Measurements from ENCODE around the gene EFHC1. TPM values are rescaled to one million over a fixed set of nuclear protein-coding genes. Genes with fewer than 3 reads are reported as not detected.
A peak's percentile ranks its signal among the peaks of the same experiment; 100 is the strongest.

Gene EFHC1
- total RNA-seq, 1 experiment from 2014 or later = 13.2 TPM

GRCh38 chr6:52566201-52566600, 146.1 kb downstream of the EFHC1 start:
- Histone ChIP-seq H3K56ac (ENCODE audit: insufficient read length, low read depth, low read length) (no peak overlapping the region), H3K79me2 (ENCODE audit: insufficient read depth, low read length) (peaks cover 6% of the 10 kb centered on the region; the same call in 1 of the 2 replicates), H4K20me1 (ENCODE audit: control insufficient read depth, insufficient read depth, insufficient read length) (peaks cover 2% of the 10 kb centered on the region), H3K4me2 (ENCODE audit: insufficient read depth, insufficient read length, low read length) (no peak overlapping the region), H3K79me1 (ENCODE audit: insufficient read depth, low read depth, low read length, poor library complexity, severe bottlenecking) (peaks cover 2% of the 10 kb centered on the region), H3K4ac (ENCODE audit: low read depth, low read length) (no peak overlapping the region), H3K4me1 (ENCODE audit: insufficient read depth, low read length) (peaks cover 3% of the 10 kb centered on the region; the same call in 1 of the 2 replicates), H2BK20ac (ENCODE audit: low read depth, low read length, poor library complexity, severe bottlenecking) (no peak overlapping the region), H3K9me3 (ENCODE audit: control insufficient read depth, low read depth, low read length) (no peaks in the 10 kb centered on the region), H3T11ph (ENCODE audit: low read length) (no peak overlapping the region), H3K23ac (ENCODE audit: insufficient read length, low read depth, low read length) (no peak overlapping the region), H3K27ac (ENCODE audit: insufficient read length, low read depth, low read length) (no peak overlapping the region), H4K8ac (replicated peaks; ENCODE audit: insufficient read length, low read depth, low read length) (no peak overlapping the region), H2BK12ac (ENCODE audit: insufficient read length, low read depth, low read length) (no peak overlapping the region), H2BK15ac (ENCODE audit: low read depth, low read length) (no peak overlapping the region), H2BK5ac (ENCODE audit: insufficient read length, low read length) (no peak overlapping the region), H2BK120ac (ENCODE audit: low read depth, low read length, poor library complexity, severe bottlenecking) (no peak overlapping the region), H3K18ac (ENCODE audit: insufficient read length, low read depth, low read length) (no peak overlapping the region), H4K5ac (ENCODE audit: insufficient read length, low read depth, low read length) (no peak overlapping the region), H2AFZ (ENCODE audit: low read length) (no peak overlapping the region), H3K23me2 (ENCODE audit: insufficient read length, low read depth, low read length, poor library complexity, severe bottlenecking) (no peaks in the 10 kb centered on the region), H3K27me3 (ENCODE audit: insufficient read depth, low read length) (no peaks in the 10 kb centered on the region), H2AK5ac (ENCODE audit: insufficient read length, low read length) (no peak overlapping the region), H4K91ac (ENCODE audit: insufficient read length, low read depth, low read length) (no peak overlapping the region), H3K9ac (ENCODE audit: extremely low read depth, insufficient read length, low read length) (no peak overlapping the region), H3K14ac (ENCODE audit: insufficient read depth, low read length) (no peak overlapping the region)
- Mint-ChIP-seq H3K4me3 (no peak overlapping the region), H3K27ac (peak overlapping the region in 1 of 3 experiments; percentile 32; a peak in 1 of 7 replicates), H3K9me3 (no peaks in the 10 kb centered on the region), H3K4me1 (peaks cover 54 to 56% of the 10 kb centered on the region in 2 experiments), H3K36me3 (ENCODE audit: insufficient read depth in 1 of 3, low read depth in 3 of 3) (no peaks in the 10 kb centered on the region), H3K27me3 (ENCODE audit: low read depth) (no peaks in the 10 kb centered on the region; the same call in 1 of the 2 replicates)
- WGBS (ENCODE audit: extremely low coverage, insufficient read length, low lambda C conversion rate) = no CpG with 5 or more reads among the region's 2 CpGs
- DNase-seq = no peak
- TF ChIP-seq, protein P1, sequence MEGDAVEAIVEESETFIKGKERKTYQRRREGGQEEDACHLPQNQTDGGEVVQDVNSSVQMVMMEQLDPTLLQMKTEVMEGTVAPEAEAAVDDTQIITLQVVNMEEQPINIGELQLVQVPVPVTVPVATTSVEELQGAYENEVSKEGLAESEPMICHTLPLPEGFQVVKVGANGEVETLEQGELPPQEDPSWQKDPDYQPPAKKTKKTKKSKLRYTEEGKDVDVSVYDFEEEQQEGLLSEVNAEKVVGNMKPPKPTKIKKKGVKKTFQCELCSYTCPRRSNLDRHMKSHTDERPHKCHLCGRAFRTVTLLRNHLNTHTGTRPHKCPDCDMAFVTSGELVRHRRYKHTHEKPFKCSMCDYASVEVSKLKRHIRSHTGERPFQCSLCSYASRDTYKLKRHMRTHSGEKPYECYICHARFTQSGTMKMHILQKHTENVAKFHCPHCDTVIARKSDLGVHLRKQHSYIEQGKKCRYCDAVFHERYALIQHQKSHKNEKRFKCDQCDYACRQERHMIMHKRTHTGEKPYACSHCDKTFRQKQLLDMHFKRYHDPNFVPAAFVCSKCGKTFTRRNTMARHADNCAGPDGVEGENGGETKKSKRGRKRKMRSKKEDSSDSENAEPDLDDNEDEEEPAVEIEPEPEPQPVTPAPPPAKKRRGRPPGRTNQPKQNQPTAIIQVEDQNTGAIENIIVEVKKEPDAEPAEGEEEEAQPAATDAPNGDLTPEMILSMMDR (conservative IDR thresholded peaks at IDR 0.05) = no peak

All from H9 (cell line).